H1 (cell line): ENCODE results near the gene KSR2. TPM values are rescaled to one million over a fixed set of nuclear protein-coding genes. Genes with fewer than 3 reads are reported as not detected.

Source experiments
- CTCF ChIA-PET: fragments of 300-600 bp; sonication (Branson Sonifier 250); formaldehyde crosslinking; loops from one replicate; lab custom pipeline; 2021; ENCODE audit not compliant: partially characterized antibody; lab: Charles Lee
- POLR2A ChIA-PET: fragments of 300-600 bp; sonication (Branson Sonifier 250); formaldehyde crosslinking; loops from one replicate; lab custom pipeline; 2021; ENCODE audit warnings: inconsistent platforms; ENCODE audit not compliant: partially characterized antibody; lab: Charles Lee
- DNase-seq, 2 experiments: peaks; one replicate each; pipeline versions ENCODE4 v3.0.0 to v3.0.0-alpha.2; 2010 to 2022; ENCODE audit warnings: low spot score in 2 of 2, low read depth in 1 of 2, mixed read lengths in 1 of 2
- FAIRE-seq: peaks from 2 replicates; lab custom pipeline; 2011; peaks lifted over from hg19 to GRCh38; lab: Jason Lieb, UNC
- H2AFZ ChIP-seq: 2 replicates; pipeline ENCODE4 v1.8.1; 2012; ENCODE audit warnings: low read length, inconsistent platforms
- H2AK5ac ChIP-seq: 2 replicates; pipeline ENCODE4 v1.6.1; 2013; ENCODE audit warnings: low read depth, low read length
- H2BK120ac ChIP-seq: replicated peaks from 2 replicates; pipeline ENCODE3; 2013; ENCODE audit warnings: low read depth, low read length, inconsistent platforms
- H2BK12ac ChIP-seq: 2 replicates; pipeline ENCODE4 v1.6.1; 2013; ENCODE audit warnings: low read depth, low read length
- H2BK15ac ChIP-seq: 2 replicates; pipeline ENCODE4 v1.6.1; 2013; ENCODE audit warnings: low read length
- H2BK20ac ChIP-seq: 2 replicates; pipeline ENCODE4 v1.6.1; 2013; ENCODE audit warnings: low read length
- H2BK5ac ChIP-seq: 2 replicates; pipeline ENCODE4 v1.6.1; 2013; ENCODE audit warnings: low read depth, low read length
- H3K14ac ChIP-seq: 2 replicates; pipeline ENCODE4 v1.6.1; 2013; ENCODE audit warnings: inconsistent platforms; ENCODE audit not compliant: insufficient read length
- H3K18ac ChIP-seq: 2 replicates; pipeline ENCODE4 v1.6.1; 2013; ENCODE audit warnings: low read length; ENCODE audit errors: extremely low read depth
- H3K23ac ChIP-seq: 2 replicates; pipeline ENCODE4 v1.6.1; 2013; ENCODE audit warnings: inconsistent platforms; ENCODE audit not compliant: insufficient read length
- H3K23me2 ChIP-seq: 2 replicates; pipeline ENCODE4 v1.6.1; 2013; ENCODE audit warnings: low read depth, low read length
- H3K27ac ChIP-seq: 2 replicates; pipeline ENCODE4 v1.6.1; 2011; ENCODE audit warnings: low read depth, low read length, inconsistent platforms
- H3K27me3 ChIP-seq, 4 experiments: replicated peaks in 1 of 4; 1 replicate in 1 of 4; 2 replicates in 3 of 4; pipeline versions ENCODE4 v1.6.1 to v1.8.1; 2011 to 2013; ENCODE audit warnings: low read length in 3 of 4, mild to moderate bottlenecking in 3 of 4, inconsistent platforms in 2 of 4, mixed read lengths in 2 of 4, moderate library complexity in 1 of 4; ENCODE audit not compliant: control insufficient read depth in 3 of 4, insufficient read depth in 3 of 4; ENCODE audit errors: extremely low read depth in 1 of 4
- H3K36me3 ChIP-seq, 4 experiments: 2 replicates each; pipeline versions ENCODE4 v1.6.1 to v1.8.1; 2011 to 2013; ENCODE audit warnings: mild to moderate bottlenecking in 4 of 4, low read length in 3 of 4, moderate library complexity in 2 of 4, control low read depth in 1 of 4, inconsistent platforms in 1 of 4; ENCODE audit not compliant: insufficient read depth in 4 of 4, control insufficient read depth in 2 of 4
- H3K4ac ChIP-seq: replicated peaks from 2 replicates; pipeline ENCODE3; 2013; ENCODE audit warnings: low read length, low read depth, mixed read lengths, inconsistent platforms; ENCODE audit not compliant: insufficient read length
- H3K4me1 ChIP-seq, 4 experiments: replicated peaks in 1 of 4; 1 replicate in 1 of 4; 2 replicates in 3 of 4; pipeline versions ENCODE4 v1.6.1 to v1.8.1; 2011 to 2013; ENCODE audit warnings: low read length in 3 of 4, inconsistent platforms in 2 of 4, mixed read lengths in 1 of 4; ENCODE audit not compliant: insufficient read depth in 4 of 4, control insufficient read depth in 3 of 4
- H3K4me2 ChIP-seq, 2 experiments: 2 replicates each; pipeline versions ENCODE4 v1.6.1 to v1.8.1; 2011 to 2013; ENCODE audit warnings: low read depth in 2 of 2, low read length in 2 of 2, control low read depth in 1 of 2, inconsistent platforms in 1 of 2, mild to moderate bottlenecking in 1 of 2; ENCODE audit not compliant: insufficient read depth in 1 of 2
- H3K4me3 ChIP-seq, 4 experiments: fragments of 200-600, 300-600 bp in 1 of 4; sonication (generic), shearing (Covaris generic), sonication (Bioruptor Twin) in 1 of 4; 2 replicates each; pipeline versions ENCODE4 v1.5.1 to v1.8.1; 2011 to 2016; ENCODE audit warnings: low read length in 4 of 4, low read depth in 3 of 4, control low read depth in 2 of 4, inconsistent platforms in 2 of 4, mild to moderate bottlenecking in 2 of 4, mixed read lengths in 1 of 4, moderate library complexity in 1 of 4; ENCODE audit not compliant: insufficient read depth in 2 of 4; ENCODE audit errors: extremely low read depth in 1 of 4
- H3K56ac ChIP-seq: replicated peaks from 2 replicates; pipeline ENCODE3; 2013; ENCODE audit warnings: low read depth, mild to moderate bottlenecking, mixed read lengths, low read length, inconsistent platforms; ENCODE audit not compliant: insufficient read length
- H3K79me1 ChIP-seq: 2 replicates; pipeline ENCODE4 v1.6.1; 2013; ENCODE audit warnings: low read depth, low read length, control low read depth
- H3K79me2 ChIP-seq, 2 experiments: 2 replicates each; pipeline versions ENCODE4 v1.6.1 to v1.8.1; 2012 to 2013; ENCODE audit warnings: low read length in 2 of 2, mild to moderate bottlenecking in 2 of 2, inconsistent platforms in 1 of 2; ENCODE audit not compliant: insufficient read depth in 2 of 2, control insufficient read depth in 1 of 2
- H3K9ac ChIP-seq, 4 experiments: replicated peaks in 1 of 4; 1 replicate in 1 of 4; 2 replicates in 3 of 4; pipeline versions ENCODE4 v1.6.1 to v1.8.1; 2011 to 2013; ENCODE audit warnings: low read depth in 3 of 4, low read length in 3 of 4, control low read depth in 2 of 4, mild to moderate bottlenecking in 2 of 4, moderate library complexity in 2 of 4, inconsistent platforms in 1 of 4; ENCODE audit errors: extremely low read depth in 1 of 4
- H3K9me3 ChIP-seq, 2 experiments: 2 replicates each; pipeline versions ENCODE4 v1.6.1 to v1.8.1; 2012 to 2013; ENCODE audit warnings: mild to moderate bottlenecking in 2 of 2, moderate library complexity in 2 of 2, control low read depth in 1 of 2, inconsistent platforms in 1 of 2, low read depth in 1 of 2, low read length in 1 of 2, mixed read lengths in 1 of 2; ENCODE audit not compliant: insufficient read depth in 2 of 2
- H4K20me1 ChIP-seq, 2 experiments: replicated peaks in 1 of 2; 2 replicates each; pipeline versions ENCODE3 to v1.8.1; 2011 to 2013; ENCODE audit warnings: inconsistent platforms in 2 of 2, low read length in 2 of 2, mild to moderate bottlenecking in 1 of 2; ENCODE audit not compliant: insufficient read depth in 2 of 2, control insufficient read depth in 1 of 2
- H4K5ac ChIP-seq: 2 replicates; pipeline ENCODE4 v1.6.1; 2013; ENCODE audit warnings: low read length, low read depth, mixed read lengths, inconsistent platforms; ENCODE audit not compliant: insufficient read length
- H4K8ac ChIP-seq: 2 replicates; pipeline ENCODE4 v1.8.0; 2013; ENCODE audit warnings: mild to moderate bottlenecking, moderate library complexity, low read length, inconsistent platforms; ENCODE audit not compliant: insufficient read depth; ENCODE audit errors: extremely low read depth
- H4K91ac ChIP-seq: replicated peaks from 2 replicates; pipeline ENCODE3; 2013; ENCODE audit warnings: low read length, mixed read lengths, inconsistent platforms; ENCODE audit not compliant: insufficient read length
- BACH1 ChIP-seq: IDR thresholded peaks from 2 replicates; pipeline ENCODE4 v1.6.1; 2012; ENCODE audit warnings: low read length, improper control_type of control experiment
- CHD1 ChIP-seq: IDR thresholded peaks from 2 replicates; pipeline ENCODE4 v1.6.1; 2012; ENCODE audit warnings: low read depth, low read length, improper control_type of control experiment
- CTCF ChIP-seq, 3 experiments: IDR thresholded peaks; 1 replicate in 2 of 3; 2 replicates in 1 of 3; pipeline versions ENCODE4 v1.5.1 to v1.6.1; 2011; ENCODE audit warnings: low read length in 3 of 3, mild to moderate bottlenecking in 3 of 3, inconsistent platforms in 2 of 3, low read depth in 1 of 3, moderate library complexity in 1 of 3; ENCODE audit not compliant: insufficient read depth in 1 of 3; ENCODE audit errors: control extremely low read depth in 1 of 3
- EP300 ChIP-seq, 2 experiments: IDR thresholded peaks; 1 replicate in 1 of 2; 2 replicates in 1 of 2; pipeline ENCODE4 v1.6.1; 2011 to 2012; ENCODE audit warnings: low read depth in 2 of 2, low read length in 2 of 2, mild to moderate bottlenecking in 2 of 2, borderline replicate concordance in 1 of 2, inconsistent platforms in 1 of 2, moderate library complexity in 1 of 2
- MAX ChIP-seq: IDR thresholded peaks from 2 replicates; pipeline ENCODE4 v1.6.1; 2012; ENCODE audit warnings: inconsistent platforms
- RNF2 ChIP-seq: fragments of 200-900, 300-1000 bp; sonication (generic); IDR thresholded peaks from 2 replicates; pipeline ENCODE4 v1.7.1; 2016; ENCODE audit warnings: borderline replicate concordance, low read depth, mild to moderate bottlenecking, antibody characterized with exemption, low read length; ENCODE audit not compliant: poor library complexity, severe bottlenecking; ENCODE audit errors: missing control alignments
- RXRA ChIP-seq: IDR thresholded peaks from 2 replicates; pipeline ENCODE4 v1.6.1; 2011; ENCODE audit warnings: low read depth, mild to moderate bottlenecking, low read length, moderate library complexity; ENCODE audit not compliant: insufficient read depth
- SIRT6 ChIP-seq: IDR thresholded peaks from one replicate; pipeline ENCODE4 v1.7.1; 2012; ENCODE audit warnings: low read length, inconsistent platforms
- TBP ChIP-seq: IDR thresholded peaks from 2 replicates; pipeline ENCODE4 v1.6.1; 2011; ENCODE audit warnings: low read depth, low read length, improper control_type of control experiment
- WGBS, 2 experiments: shearing (Covaris generic) in 1 of 2; methylation state at CpG; one replicate each; pipeline versions ENCODE4 v1.1.6 to v1.1.7; 2013 to 2015; ENCODE audit warnings: low lambda C conversion rate in 2 of 2, mixed read lengths in 2 of 2, inconsistent platforms in 1 of 2, low coverage in 1 of 2, missing lambda C conversion rate in 1 of 2; ENCODE audit not compliant: insufficient replicate concordance in 2 of 2, insufficient coverage in 1 of 2, insufficient read length in 1 of 2; ENCODE audit errors: extremely low coverage in 1 of 2, missing lambda C conversion rate in 1 of 2; 5-methylcytosine and 5-hydroxymethylcytosine counted together
- polyA plus RNA-seq, 7 experiments: library from polyadenylated mRNA; depleted of rRNA in 3 of 7; stranded (reverse) in 5 of 7; unstranded in 2 of 7; fragments of >200 nt in 5 of 7; fragments of 200-250 nt in 2 of 7; gene quantifications; 1 replicate in 5 of 7; 2 replicates in 1 of 7; 4 replicates in 1 of 7; pipeline versions ENCODE4 v1.2.1 to v1.2.3, GENCODE V29; 2011 to 2013; ENCODE audit warnings: missing spikeins in 2 of 7, mixed read lengths in 2 of 7
- total RNA-seq: library from RNA; stranded (reverse); fragmentation: NEBNext Ultra II Directional; extraction: Animal tissue kit (Norgen Biotek cat#: 25700); gene quantifications from 2 replicates; pipeline ENCODE4 v1.2.1, GENCODE V29; 2021

KSR2 gene
- total and polyA plus RNA-seq, 2 of the 8 experiments (the other 6 are each of a cell fraction or from before 2014, with no cell fraction given): 0.74 to 2.2 TPM

- ChIA-PET POLR2A (interaction anchor here (1.0 to 1.7 kb wide), 3 partner anchors 9 to 85 kb away, joined by 3 to 4 read pairs (median 3); no protein-coding TSS in a partner anchor), CTCF (interaction anchor here (1.3 to 2.6 kb wide), 3 partner anchors 59 to 387 kb away, joined by 3 to 8 read pairs (median 3); no protein-coding TSS in a partner anchor)
- Histone ChIP-seq H3K9me3 (peaks cover 0 to 12% of the 10 kb centered on the region in 2 experiments; a peak in 2 of 4 replicates), H3K56ac (no peak overlapping the region), H4K5ac (no peak overlapping the region), H3K36me3 (peaks cover 0 to 3% (median 0%) of the 10 kb centered on the region in 4 experiments; a peak in 1 of 8 replicates), H2BK12ac (peak overlapping the region; percentile 77; the same call in 1 of the 2 replicates), H3K14ac (no peak overlapping the region), H3K4me2 (peak overlapping the region in 1 of 2 experiments; percentile 13; a peak in 1 of 4 replicates), H3K23ac (no peak overlapping the region), H3K4me3 (no peak overlapping the region), H3K79me1 (peaks cover 2% of the 10 kb centered on the region; the same call in 1 of the 2 replicates), H4K91ac (no peak overlapping the region), H2BK5ac (peak overlapping the region; percentile 20; the same call in 1 of the 2 replicates), H3K27ac (no peak overlapping the region), H3K79me2 (no peaks in the 10 kb centered on the region), H3K4me1 (peaks cover 2 to 13% (median 10%) of the 10 kb centered on the region in 4 experiments; a peak in 5 of 7 replicates), H4K8ac (no peak overlapping the region), H3K9ac (no peak overlapping the region; a peak in 1 of 7 replicates), H3K18ac (no peak overlapping the region), H4K20me1 (peaks cover 0 to 11% of the 10 kb centered on the region in 2 experiments), H3K23me2 (peaks cover 16% of the 10 kb centered on the region), H3K27me3 (no peaks in the 10 kb centered on the region; a peak in 2 of 7 replicates), H2BK20ac (peak overlapping the region; percentile 49; the same call in 1 of the 2 replicates), H2BK120ac (no peak overlapping the region), H2AK5ac (no peak overlapping the region), H2AFZ (no peak overlapping the region), H2BK15ac (no peak overlapping the region), H3K4ac (no peak overlapping the region)
- TF ChIP-seq EP300 (IDR thresholded peaks at IDR 0.05; ENCODE audit: borderline replicate concordance in 1 of 2, low read depth in 2 of 2, low read length in 2 of 2) (no peak), SIRT6 (no peak), BACH1 (no peak), RXRA (no peak), RNF2 (no peak), TBP (no peak), MAX (no peak), CHD1 (no peak), CTCF (IDR thresholded peaks at IDR 0.05; ENCODE audit: control extremely low read depth in 1 of 3, insufficient read depth in 1 of 3, low read depth in 1 of 3, low read length in 3 of 3) (no peak)
- DNase-seq (no peak), FAIRE-seq (peak; percentile 69)
- 48% methylated on average over 2 of the region's 2 CpGs; no CpG with 5 or more reads in 1 of the 2 experiments for WGBS, 2 experiments
These were observed 178.6 kb downstream of the KSR2 start for GRCh38 chr12:117790198-117790597.
